Hematopoietic multipotent progenitor cell treated with erythropoietin and hydrocortisone succinate and interleukin-3 and kit ligand, for 4 days (in vitro differentiated cells): ENCODE data around the gene WNT11.

Experiments used
- DNase-seq: peaks from one replicate; pipeline ENCODE4 v3.0.0-alpha.2; 2015

The WNT11 gene

GRCh38 chr11:76152086-76152681, 54.1 kb downstream of the WNT11 start:
- DNase-seq = peak; percentile 93

GRCh38 chr11:76151556-76152085, 54.7 kb downstream of the WNT11 start:
- no peak for DNase-seq

- no peak for DNase-seq
Observed at GRCh38 chr11:76150141-76150540, 56.2 kb downstream of the WNT11 start.

GRCh38 chr11:76149713-76150112, 56.6 kb downstream of the WNT11 start:
- DNase-seq = no peak

GRCh38 chr11:76148941-76149613, 57.2 kb downstream of the WNT11 start:
- DNase-seq = no peak

- no peak for DNase-seq
Observed at GRCh38 chr11:76148231-76148630, 58.1 kb downstream of the WNT11 start.

- DNase-seq = no peak
Observed at GRCh38 chr11:76147106-76147740, 59.1 kb downstream of the WNT11 start.

- no peak for DNase-seq
Observed at GRCh38 chr11:76143274-76143673, 63.0 kb downstream of the WNT11 start.

GRCh38 chr11:76141901-76142588, 64.3 kb downstream of the WNT11 start:
- DNase-seq = no peak

GRCh38 chr11:76140912-76141574, 65.3 kb downstream of the WNT11 start:
- DNase-seq = no peak

GRCh38 chr11:76139314-76139713, 67.0 kb downstream of the WNT11 start:
- no peak for DNase-seq
